Embryonic facial prominence (tissue), 1 donor: Measurements from ENCODE around the gene CHI3L2.

Experiments
- DNase-seq: peaks from one replicate; pipeline ENCODE4 v3.0.0-alpha.2; 2016; ENCODE audit errors: extremely low spot score

The CHI3L2 gene, protein sequence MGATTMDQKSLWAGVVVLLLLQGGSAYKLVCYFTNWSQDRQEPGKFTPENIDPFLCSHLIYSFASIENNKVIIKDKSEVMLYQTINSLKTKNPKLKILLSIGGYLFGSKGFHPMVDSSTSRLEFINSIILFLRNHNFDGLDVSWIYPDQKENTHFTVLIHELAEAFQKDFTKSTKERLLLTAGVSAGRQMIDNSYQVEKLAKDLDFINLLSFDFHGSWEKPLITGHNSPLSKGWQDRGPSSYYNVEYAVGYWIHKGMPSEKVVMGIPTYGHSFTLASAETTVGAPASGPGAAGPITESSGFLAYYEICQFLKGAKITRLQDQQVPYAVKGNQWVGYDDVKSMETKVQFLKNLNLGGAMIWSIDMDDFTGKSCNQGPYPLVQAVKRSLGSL

DNA sequence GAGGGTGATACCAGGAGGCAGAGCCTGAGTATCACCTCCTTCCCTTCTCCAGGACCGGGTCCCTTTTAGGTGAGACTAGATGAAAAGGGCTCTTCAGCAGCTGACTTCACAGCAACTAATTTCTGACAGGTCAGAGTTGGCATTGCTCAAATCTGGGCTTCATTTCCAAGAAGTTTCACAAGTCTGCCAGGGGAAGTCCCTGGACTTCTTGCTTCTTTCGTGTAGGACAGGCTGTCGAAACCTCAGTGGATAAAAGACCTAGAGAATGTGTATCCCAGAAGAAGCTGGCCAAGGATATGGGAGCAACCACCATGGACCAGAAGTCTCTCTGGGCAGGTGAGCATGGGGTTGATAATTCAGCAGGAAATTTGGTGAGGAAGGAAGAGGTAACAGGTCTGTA lies at the start of gene CHI3L2:
Gene CHI3L2, plus strand, starts transcription at position 280 of the 400 bp plus-strand sequence. Its CDS starts 17 bp downstream, at position 297.
- no peak for DNase-seq

DNA sequence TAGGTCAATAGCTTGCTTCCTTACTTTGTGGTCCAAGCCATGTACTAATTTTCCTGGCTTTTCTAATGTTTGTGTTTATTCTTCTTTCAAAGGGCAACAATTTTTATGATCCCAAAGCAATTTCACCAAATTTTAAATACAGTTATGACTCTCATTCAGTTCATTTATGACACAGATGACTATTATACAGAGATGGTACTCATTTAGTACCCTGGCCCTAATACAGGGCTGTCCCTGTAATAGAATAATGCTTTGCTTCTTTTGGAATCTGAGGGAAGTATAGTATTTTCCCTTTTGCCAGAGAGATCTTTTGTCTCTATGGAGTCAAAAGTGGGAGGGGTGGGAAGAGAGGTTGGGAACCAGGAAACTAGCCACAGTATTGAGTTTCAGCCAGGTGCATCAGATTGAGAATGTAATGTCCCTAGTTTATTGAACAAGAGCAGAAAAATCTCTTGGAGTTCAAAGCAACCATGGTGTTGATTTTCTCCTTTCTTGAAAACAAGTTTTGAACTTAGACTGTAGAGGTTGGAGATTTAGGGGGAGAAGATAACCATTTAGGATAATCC lies 47.5 kb upstream of the CHI3L2 start:
- DNase-seq: no peak

DNA sequence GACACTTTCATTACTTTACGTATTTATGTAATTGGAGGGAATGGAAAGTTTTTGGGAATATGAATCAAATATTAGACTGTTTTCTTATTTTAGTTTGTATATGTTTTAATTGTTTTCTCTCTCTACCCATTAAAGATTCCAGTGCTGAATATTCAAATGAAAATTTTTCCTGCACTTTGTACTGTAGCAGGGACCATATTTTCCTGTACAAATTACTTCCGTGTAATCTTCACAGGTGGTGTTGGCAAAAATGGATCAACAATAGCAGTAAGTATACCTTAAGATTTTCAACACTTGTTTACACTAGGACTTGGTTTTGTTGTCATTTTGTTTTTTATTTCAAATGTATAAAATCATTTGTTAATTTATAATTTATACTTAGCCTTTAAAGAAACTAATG lies 45.5 kb upstream of the CHI3L2 start:
- no peak for DNase-seq

DNA sequence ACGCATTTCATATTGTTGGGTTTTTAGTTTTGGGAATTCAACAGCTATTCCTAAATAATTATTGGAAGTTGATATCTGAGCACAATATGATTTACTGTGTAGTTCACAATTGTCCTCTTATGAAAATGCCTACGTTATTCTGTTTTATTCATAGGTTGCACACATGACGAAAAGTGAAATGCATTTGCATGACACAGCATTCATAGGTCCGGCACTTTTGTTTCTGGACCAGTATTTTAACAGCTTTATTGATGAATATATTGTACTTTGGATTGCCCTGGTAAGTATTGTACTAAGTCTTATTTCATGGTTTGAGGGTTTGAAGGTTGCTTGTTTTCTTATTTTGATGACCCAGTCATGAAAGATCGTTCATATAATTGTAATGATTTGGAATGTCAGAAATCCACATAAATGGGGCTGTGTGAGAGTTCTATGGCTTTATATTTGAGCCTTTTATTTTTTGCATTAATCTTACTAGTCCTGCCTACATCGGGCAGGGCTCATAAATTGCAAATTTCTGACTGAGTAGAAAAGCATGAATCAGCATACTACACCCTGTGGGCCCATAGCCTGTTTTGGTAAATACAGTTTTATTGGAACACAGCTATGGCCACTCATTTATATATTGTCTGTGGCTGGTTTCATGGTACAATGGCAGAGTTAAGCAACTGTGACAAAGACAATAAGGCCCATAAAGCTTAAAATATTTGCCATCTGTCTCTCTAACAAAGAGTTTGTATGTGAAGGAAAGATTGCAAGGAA lies 44.0 kb upstream of the CHI3L2 start:
- no peak for DNase-seq

DNA sequence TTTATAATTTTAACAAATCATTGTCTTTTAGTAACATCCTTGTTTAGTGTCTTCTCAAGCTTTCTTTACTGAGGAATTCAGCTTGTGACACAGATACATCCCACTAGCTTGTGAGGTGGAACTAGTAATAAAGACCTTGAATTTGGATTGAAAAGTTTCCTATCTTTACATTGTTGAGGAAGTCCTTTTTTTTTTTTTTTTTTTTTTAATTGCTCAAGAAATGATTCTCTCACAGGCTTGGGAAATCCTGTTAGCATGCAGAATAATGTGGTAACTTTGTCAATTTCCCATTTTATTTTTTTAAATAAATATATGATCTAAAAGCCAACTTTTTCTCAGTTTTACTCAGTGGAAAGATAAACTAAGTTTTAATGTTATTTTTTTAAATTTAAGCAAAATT lies 42.9 kb upstream of the CHI3L2 start:
- no peak for DNase-seq

DNA sequence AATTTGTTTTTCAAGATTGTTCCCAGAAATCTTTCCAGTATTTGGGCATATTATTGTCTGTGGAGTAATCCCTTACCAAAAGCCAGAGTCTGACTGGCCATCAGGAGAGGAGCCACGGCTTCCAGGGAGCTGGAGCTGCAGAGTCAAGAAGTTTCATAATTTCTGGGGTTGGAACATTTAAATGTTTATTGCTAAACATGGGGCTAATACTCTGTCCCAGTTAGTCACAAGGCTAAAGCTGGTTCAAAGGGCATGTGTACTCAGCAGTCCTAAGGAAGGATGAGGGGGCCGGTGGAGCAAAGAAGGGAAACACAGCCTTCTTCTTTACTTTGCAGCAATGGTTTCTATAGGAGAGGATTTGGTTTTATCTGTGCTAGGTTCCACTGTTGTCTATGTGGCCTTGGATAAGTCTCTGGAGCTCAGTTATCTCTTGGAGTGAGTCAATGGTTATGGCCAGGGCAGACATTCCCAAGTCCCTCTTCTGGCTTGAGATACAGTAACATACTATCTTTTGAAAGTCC lies 36.5 kb upstream of the CHI3L2 start:
- no peak for DNase-seq

DNA sequence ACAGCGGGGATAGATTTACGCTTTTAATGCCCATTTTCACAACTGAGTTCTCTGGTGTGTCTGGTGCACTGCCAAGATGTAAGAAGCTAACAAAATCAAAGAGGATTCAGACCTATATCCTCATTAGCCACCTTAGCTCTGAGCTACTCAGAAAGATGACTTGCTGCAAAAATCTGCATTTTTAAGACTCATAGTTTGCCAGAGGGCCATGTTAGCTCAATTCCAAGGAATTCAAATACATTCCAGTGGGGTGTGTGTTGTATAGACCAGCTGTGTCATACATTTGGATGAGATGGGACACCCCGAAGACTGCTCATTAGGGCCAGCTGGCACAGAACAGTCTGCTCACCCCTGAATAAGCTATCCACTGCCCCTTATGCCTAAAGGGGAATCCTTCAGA lies 36.0 kb upstream of the CHI3L2 start:
- no peak for DNase-seq

DNA sequence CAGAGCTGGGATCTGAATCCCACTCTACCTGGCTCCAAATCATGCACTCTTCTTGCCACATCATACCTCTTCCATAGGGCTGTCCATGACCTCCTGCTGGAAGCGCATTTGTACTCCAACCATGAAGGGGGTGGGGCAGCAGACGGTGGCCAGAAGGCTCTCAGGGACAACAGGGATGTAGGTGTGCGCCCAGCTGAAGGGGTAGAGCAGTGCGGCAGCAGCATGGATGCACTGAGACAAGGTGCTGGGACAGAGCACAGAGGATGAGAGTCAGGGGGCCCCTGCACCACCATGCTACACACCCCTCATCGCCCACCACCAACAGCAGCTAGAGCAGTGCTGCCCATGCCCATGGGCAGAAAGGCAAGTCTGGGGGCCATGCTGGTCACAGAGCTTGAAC lies 35.4 kb upstream of the CHI3L2 start:
- no peak for DNase-seq

DNA sequence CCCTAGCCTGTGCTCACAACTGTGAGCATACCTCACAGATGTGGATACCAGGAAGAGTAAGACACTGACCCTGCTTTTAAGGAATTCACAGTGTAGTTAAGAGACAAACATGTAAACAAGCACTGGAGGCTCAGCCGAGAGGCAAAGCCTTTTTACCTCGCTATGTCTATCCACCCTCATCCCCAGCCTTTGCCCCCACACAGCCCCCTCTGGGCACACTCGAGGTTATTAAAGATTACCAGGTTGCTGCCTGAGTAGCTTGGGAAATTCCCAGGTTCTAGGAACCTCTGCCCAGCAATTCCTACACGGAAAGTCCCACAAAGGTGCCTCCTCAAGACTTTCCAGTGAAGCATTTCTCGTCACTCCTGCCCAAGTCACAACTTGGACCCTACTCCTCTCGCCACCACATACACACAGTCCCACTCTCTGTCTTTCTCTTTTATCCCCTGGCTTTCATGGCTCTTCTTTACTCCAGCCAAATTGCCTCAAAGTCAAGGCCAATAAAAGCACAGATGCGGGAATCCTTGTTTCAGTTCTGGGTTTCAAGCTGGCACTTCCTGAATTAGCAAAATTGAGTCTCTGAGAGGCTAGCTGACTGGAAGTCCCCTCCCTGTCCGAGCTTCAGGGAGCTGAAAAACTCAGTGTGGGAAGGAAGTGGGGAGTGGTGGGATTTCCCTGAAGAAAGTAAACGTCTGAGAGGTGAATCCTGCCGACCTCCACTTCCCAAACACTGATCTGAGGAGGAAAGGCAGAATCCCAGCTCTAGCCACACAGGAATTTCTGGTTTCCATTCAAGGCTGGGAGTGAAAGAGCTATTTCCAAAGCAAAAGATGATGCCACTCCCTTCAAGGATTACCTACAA lies 34.6 kb upstream of the CHI3L2 start:
- no peak for DNase-seq

DNA sequence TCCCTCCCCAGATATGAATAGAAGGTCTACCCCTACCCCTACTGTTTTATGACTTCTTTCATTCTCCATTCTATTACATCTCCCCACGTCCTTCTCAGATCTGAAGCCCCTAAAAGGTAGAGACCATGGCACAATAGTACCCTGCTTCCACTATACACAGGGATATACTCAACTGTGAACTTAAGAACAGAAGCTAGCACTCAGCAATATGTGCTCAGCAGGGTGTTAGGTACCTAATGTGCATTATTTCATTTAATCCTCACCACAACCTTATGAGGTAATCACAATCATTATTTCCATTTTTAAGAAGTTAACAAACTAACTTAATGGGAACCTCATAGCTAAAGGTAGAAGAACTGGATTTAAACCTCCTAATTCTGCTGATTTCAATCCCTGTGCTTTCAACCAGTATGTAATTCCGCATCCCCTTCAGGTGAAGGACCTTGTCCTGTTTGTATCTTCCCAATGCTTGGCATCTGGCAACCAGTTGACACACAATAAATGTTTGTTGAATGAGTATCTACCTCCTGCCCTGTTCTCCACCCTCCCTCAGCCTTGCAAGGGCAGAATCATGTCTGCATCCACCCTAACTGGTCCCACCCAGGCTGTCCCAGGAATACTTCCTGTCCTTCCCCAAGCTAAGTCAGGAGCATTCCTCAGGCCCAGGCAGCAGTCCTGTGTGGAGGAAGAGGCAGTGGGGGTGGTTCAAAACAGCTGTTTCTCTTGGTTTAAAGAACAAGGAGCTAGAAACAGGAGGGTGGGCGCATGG lies 33.6 kb upstream of the CHI3L2 start:
- DNase-seq: no peak

DNA sequence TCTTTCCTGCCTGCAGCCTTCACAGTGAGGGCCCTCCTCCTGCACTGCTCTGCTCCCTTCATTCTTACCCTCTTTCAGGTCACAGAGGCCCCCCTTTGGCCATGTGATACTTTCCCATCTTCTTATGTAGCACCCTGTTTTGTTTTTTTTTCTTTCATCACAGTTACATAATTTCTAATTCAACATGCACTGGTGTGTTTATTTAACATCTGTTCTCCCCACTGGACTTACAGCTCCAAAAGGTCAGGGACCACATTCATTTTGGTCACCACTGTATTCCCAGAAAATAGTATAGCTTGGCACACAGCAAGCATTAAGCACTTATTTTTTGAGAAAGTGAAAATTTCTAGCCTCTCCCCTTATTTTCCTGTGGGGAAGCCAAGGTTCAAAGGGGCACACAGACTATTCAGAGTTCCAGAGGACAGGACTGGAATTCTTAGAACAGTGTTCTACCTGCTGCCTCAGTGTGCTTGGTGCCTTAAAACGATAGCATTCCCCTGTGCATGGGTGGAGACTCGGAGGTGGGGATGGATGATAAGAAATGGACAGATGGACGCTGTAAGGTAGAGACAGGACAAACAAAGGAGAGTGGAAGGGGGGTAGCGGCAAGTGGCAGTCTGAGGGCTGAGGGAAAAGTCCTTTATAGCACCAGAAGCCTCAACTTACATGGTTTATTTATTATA lies 32.4 kb upstream of the CHI3L2 start:
- DNase-seq: no peak

DNA sequence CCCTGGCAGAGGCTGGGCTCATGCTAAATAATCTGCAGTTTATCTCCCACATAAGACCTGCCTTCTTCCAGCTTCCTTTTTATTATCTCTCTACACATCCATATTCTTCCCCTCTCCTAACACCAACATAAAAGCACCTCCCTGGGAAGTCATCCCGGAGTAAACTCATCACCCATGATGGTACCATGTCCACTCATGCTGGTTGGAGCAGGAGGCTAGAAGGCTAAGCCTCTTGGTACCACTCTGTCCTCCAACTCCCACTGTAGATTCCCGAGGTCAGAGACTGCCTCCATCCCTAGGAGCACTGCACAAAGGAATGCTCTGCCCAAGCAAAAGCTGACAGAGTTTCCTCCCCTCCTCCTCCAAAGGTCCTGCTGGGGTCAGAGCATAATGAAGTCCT lies 31.3 kb upstream of the CHI3L2 start:
- no peak for DNase-seq

DNA sequence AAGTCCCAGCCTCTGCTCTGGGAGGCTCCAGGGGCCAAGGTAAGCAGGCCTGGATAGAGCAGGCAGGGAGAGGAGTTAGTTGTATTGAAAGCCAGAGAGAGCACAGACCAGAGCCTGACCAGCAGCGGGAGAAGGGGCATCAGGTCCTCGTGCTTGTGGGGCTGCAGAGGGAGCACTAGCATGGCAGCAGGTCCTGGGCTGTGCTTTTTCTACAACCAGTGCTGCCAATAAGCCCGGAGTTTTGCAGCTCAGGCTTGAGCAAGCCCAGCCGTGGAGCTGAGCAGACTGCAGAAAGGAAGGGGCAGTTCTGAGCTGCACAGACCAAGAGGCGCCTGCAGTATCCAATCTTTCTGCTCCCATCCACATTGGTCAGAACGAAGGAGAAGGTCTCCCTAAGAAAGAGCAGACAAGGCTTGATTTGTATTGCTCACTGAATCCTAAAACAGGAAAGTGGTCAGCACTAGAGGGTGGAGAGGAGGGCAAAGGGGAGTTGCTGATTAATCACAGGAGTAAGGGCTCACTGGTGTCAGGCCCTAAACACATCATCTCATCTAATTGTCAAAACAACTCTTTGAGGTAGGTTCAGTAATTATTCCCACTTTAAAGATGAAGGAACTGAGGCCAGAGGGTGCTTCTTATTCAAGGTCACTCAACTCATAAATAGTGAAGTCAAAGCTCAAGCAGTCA lies 29.8 kb upstream of the CHI3L2 start:
- no peak for DNase-seq

DNA sequence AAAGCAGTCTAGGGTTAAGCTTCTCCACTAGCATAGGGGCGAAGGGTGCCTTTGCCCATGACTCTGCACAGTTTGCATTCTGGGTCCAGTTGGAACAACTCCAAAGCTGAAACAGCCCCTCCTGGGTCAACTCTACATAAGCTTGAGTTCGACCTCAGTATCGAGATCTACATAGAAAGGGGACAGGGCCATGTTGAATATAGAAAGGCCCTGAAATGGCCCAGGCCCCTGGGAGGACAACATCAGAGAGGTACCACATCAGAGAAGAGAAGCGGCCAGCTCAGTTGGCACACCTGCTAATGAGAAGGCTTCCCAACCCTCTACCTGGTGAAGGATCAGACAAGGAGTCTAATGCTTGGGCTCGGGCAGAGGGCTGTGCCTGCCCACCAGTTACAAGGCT lies 28.7 kb upstream of the CHI3L2 start:
- no peak for DNase-seq

DNA sequence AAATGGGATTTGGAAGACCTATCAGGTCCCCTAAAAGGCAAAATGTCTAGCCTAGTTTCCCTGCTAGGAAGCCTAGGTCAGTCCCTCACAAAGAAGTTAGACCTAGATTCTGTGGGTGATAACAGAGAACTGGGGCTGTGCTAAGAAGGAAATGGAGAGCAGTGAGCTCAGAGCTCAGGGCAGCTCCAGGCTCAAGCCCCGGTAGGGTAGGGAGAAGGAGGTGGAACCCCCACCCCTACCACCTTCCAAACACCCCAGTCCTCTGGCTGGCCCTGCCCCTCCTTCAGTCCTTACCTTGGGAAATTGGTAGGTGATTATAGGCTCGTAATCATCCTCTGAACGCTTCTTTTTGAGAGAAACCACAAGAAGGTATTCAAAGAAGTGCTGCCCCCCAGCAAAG lies 28.2 kb upstream of the CHI3L2 start:
- no peak for DNase-seq

DNA sequence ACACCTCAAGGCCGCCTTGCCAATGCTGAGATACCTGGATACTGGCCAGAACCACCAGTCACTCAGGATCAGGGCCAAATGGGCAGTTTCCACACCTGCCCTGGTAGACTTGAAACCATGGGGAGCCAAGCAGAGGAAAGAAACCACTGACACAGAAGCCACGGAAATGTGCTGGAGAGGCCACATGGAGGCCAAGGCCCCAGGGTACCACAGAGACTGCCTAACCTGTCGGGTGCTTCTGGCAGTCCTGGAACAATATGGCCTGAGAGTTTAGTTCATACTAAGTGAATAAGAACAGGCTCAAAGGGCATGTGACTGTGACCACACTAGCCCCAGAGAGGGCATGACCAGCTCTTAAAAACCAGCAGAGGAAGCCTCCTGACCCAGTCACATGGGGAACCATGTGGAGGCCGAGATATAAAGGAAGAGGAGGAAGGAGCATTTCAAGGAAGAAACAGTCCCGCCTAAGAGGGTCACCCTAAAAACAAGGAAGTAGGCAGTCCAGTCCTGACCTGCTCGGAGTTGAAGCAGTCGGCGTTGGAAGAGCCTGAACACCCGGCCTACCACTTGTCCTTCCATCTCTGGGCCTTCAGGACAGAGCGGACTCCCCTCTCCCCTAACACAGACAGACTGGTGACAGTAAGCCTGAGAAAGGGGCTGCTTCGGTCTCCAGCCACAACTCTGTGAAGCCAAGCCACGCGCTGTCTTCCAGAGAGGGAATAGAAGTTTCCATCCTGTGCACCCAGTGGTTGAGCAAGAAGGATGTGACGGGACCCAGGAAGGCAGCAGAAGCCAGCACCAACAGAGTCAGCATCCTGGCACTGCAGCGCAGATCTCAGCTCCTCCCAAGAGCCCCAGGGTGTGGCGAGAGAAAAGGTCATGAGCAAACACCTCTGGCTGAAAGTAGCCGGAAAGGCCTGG lies 27.4 kb upstream of the CHI3L2 start, which contains the start of gene DENND2D:
Gene DENND2D, minus strand, starts transcription at position 766 of the 921 bp plus-strand sequence. Its CDS starts 187 bp downstream, at position 579.
- no peak for DNase-seq

DNA sequence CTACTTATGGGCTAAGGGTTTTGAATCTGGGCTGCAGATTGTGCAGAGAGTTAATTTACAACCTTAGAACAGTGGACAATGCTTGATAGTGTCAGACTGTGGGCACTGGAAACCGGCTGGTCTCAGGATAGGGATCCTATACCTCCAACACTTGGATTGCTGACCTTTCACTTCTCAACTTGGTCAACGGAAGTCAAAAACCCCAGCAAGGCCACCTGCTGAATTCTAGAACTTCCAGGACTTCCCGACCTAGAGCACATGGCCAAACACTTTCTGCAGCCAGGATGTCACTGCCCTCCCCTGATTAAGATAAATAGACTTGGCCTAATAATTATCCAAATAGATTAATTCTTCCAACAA lies 26.7 kb upstream of the CHI3L2 start:
- no peak for DNase-seq

DNA sequence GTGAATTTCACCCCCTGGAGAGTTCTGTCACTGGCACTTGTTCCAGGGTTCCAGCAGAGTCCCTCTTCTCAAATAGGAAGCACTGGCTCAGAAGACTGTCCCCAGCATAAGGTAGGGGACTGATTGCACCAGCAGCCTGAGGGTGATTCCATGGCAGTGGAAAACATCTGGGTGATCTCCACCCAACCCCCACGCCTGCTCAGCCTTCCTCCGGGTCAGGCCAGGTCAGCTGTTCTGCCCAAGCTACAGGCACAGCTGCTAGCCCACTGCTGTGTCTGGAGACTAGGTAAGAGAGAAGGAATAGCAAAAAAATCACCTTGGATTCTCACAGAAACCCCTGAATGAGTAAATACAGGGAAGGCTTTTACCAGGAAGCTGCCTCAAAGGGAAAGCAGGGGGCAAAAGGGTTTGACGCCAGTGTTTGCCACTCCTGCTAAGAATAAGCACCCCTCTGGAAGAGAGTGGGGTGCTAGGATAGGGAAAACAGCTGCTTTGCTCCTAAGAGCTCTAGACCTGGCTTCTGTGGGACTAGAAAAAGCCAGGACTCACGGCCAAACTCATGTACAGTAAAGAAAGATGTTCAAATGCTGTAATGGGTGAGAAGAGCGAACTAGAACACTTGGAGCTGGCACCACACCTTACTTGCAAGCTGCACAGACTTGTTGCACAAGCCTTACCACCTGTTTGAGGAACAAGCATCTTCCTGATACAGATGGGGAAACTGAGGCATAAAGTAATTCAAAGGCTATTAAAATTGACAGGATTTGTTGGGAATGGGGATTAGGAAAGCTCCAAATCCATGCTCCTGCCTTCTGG lies 26.0 kb upstream of the CHI3L2 start:
- DNase-seq: no peak
